Ovary (tissue), 3 donors: ENCODE measurements around the gene KRT32.

Experiments used
- EP300 ChIP-seq: sonication (generic); formaldehyde crosslinking; IDR thresholded peaks from one replicate; pipeline ENCODE4 v1.6.1; 2017; ENCODE audit warnings: antibody characterized with exemption
- TF ChIP-seq, protein P1 (sequence below), 3 donors: fragments of 450-650 bp in 2 of 3; fragments of 200-600 bp in 1 of 3; IDR thresholded peaks; one replicate each; pipeline versions ENCODE4 v1.5.1 to v1.8.0; 2016 to 2022; ENCODE audit warnings: antibody characterized with exemption in 3 of 3, mild to moderate bottlenecking in 1 of 3
- donor health status: DM: no; HTN: no; CAD: no.

DNA sequence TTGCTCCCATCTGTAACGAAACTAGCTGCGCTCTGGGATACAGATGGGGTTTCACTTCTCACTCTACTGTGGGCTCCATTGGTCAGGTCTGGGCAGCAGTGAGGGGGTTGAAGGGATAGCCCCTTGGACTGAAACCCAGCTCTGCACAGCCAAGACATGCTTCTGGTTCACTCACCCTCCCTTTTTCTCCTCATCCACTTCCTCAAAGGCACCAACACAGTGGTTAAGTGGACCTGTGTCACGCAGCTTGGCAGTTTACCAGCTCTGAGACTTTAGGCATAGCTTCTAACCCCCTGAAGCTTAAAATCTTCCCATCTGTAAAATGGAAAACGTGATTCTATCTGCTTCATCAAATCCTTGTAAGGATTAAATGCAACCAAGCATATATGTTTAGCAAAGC is 14.9 kb downstream of the KRT32 start:
- no peak for TF ChIP-seq EP300
- TF ChIP-seq, protein P1, sequence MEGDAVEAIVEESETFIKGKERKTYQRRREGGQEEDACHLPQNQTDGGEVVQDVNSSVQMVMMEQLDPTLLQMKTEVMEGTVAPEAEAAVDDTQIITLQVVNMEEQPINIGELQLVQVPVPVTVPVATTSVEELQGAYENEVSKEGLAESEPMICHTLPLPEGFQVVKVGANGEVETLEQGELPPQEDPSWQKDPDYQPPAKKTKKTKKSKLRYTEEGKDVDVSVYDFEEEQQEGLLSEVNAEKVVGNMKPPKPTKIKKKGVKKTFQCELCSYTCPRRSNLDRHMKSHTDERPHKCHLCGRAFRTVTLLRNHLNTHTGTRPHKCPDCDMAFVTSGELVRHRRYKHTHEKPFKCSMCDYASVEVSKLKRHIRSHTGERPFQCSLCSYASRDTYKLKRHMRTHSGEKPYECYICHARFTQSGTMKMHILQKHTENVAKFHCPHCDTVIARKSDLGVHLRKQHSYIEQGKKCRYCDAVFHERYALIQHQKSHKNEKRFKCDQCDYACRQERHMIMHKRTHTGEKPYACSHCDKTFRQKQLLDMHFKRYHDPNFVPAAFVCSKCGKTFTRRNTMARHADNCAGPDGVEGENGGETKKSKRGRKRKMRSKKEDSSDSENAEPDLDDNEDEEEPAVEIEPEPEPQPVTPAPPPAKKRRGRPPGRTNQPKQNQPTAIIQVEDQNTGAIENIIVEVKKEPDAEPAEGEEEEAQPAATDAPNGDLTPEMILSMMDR (IDR thresholded peaks at IDR 0.05): no peak
